Left ventricle myocardium inferior (tissue), 1 donor: ENCODE measurements around the gene KAT7. TPM values are rescaled to one million over a fixed set of nuclear protein-coding genes. Genes with fewer than 3 reads are reported as not detected.

Experiments used
- DNase-seq: peaks from one replicate; pipeline ENCODE4 v3.0.0-alpha.2; 2020
- H3K27ac ChIP-seq: fragments of 200-600 bp; replicated peaks from 2 replicates; pipeline ENCODE4 v1.8.0; 2021
- H3K27me3 ChIP-seq: fragments of 200-600 bp; 2 replicates; pipeline ENCODE4 v1.8.0; 2021; ENCODE audit warnings: low read depth
- H3K36me3 ChIP-seq: fragments of 200-600 bp; 2 replicates; pipeline ENCODE4 v1.8.0; 2021
- H3K4me1 ChIP-seq: fragments of 200-600 bp; 2 replicates; pipeline ENCODE4 v1.8.0; 2021
- H3K4me3 ChIP-seq: fragments of 200-600 bp; 2 replicates; pipeline ENCODE4 v1.8.0; 2021; ENCODE audit warnings: mild to moderate bottlenecking, moderate library complexity
- H3K9me3 ChIP-seq: fragments of 200-600 bp; replicated peaks from 2 replicates; pipeline ENCODE4 v1.8.0; 2021
- CTCF ChIP-seq: fragments of 200-600 bp; IDR thresholded peaks from 2 replicates; pipeline ENCODE4 v1.8.0; 2021; ENCODE audit warnings: antibody characterized with exemption, mild to moderate bottlenecking, borderline replicate concordance
- intact Hi-C: fragments of 100-400 bp; cut with micrococcal nuclease; formaldehyde crosslinking; loops from one replicate; pipeline ENCODE4 v1.11.0; 2022
- total RNA-seq: library from RNA; stranded (reverse); fragmentation: NEBNext Ultra II Directional; extraction: Animal tissue kit (Norgen Biotek cat#: 25700); gene quantifications from one replicate; pipeline ENCODE4 v1.2.1, GENCODE V29; 2021
- donor health status: DM: no; HTN: yes; CAD: no; lungs with severe emphysema.

The KAT7 gene
- total RNA-seq, 1 donor from 2014 or later: 52.6 TPM

- peak overlapping the region; percentile 82 for H3K27ac ChIP-seq
- H3K4me1 ChIP-seq: peaks cover 48% of the 10 kb centered on the region
- H3K36me3 ChIP-seq: peaks cover 8% of the 10 kb centered on the region
- no peak overlapping the region for H3K4me3 ChIP-seq
- DNase-seq: no peak
- TF ChIP-seq CTCF: peak; percentile 29
- H3K27me3 ChIP-seq: no peaks in the 10 kb centered on the region
- H3K9me3 ChIP-seq: no peaks in the 10 kb centered on the region
- intact Hi-C loops: loop anchor here (10.0 kb wide), 1 partner anchor 279 kb away; no protein-coding TSS in a partner anchor
Measured at GRCh38 chr17:49843774-49844350, 55.4 kb downstream of the KAT7 start.

- Histone ChIP-seq H3K4me3 (peak overlapping the region; percentile 33), H3K9me3 (no peaks in the 10 kb centered on the region), H3K4me1 (peaks cover 43% of the 10 kb centered on the region), H3K27ac (peak overlapping the region; percentile 82), H3K27me3 (no peaks in the 10 kb centered on the region), H3K36me3 (peaks cover 8% of the 10 kb centered on the region)
- no peak for TF ChIP-seq CTCF
- intact Hi-C loops: loop anchor here (10.0 kb wide), 1 partner anchor 281 kb away; no protein-coding TSS in a partner anchor
- peak; percentile 67 for DNase-seq
Measured at GRCh38 chr17:49845321-49845720, 56.8 kb downstream of the KAT7 start.

- no peak for TF ChIP-seq CTCF
- H3K4me3 ChIP-seq: no peak overlapping the region
- DNase-seq: no peak
- peaks cover 56% of the 10 kb centered on the region for H3K4me1 ChIP-seq
- intact Hi-C loops: loop anchor here (10.0 kb wide), 1 partner anchor 282 kb away; no protein-coding TSS in a partner anchor
- peaks cover 8% of the 10 kb centered on the region for H3K36me3 ChIP-seq
- no peaks in the 10 kb centered on the region for H3K9me3 ChIP-seq
- H3K27me3 ChIP-seq: no peaks in the 10 kb centered on the region
- peak overlapping the region; percentile 82 for H3K27ac ChIP-seq
Measured at GRCh38 chr17:49846938-49847712, 58.6 kb downstream of the KAT7 start.

- TF ChIP-seq CTCF: no peak
- DNase-seq: no peak
- intact Hi-C loops: loop anchor here (10.0 kb wide), 1 partner anchor 283 kb away; no protein-coding TSS in a partner anchor
Measured at GRCh38 chr17:49848019-49848473, 59.6 kb downstream of the KAT7 start, which contains the start of gene TAC4. TAC4 (minus strand) TSS chr17:49848069; CDS start chr17:49848017, 52 bp downstream.

GRCh38 chr17:49848739-49849138 lies 60.3 kb downstream of the KAT7 start:
- TF ChIP-seq CTCF: no peak
- peaks cover 56% of the 10 kb centered on the region for H3K4me1 ChIP-seq
- no peaks in the 10 kb centered on the region for H3K36me3 ChIP-seq
- H3K9me3 ChIP-seq: no peaks in the 10 kb centered on the region
- intact Hi-C loops: loop anchor here (10.0 kb wide), 1 partner anchor 284 kb away; no protein-coding TSS in a partner anchor
- H3K27ac ChIP-seq: no peak overlapping the region
- no peak overlapping the region for H3K4me3 ChIP-seq
- DNase-seq: no peak
- no peaks in the 10 kb centered on the region for H3K27me3 ChIP-seq

More at GRCh38 chr17:49848019-49848473, 59.6 kb downstream of the KAT7 start, which contains the start of gene TAC4:
- Histone ChIP-seq H3K4me3 (no peak within 1 kb of the TSS), H3K4me1 (peaks cover 56% of the 10 kb centered on the region), H3K27ac (no peak within 1 kb of the TSS), H3K27me3 (no peaks in the 10 kb centered on the region), H3K9me3 (no peaks in the 10 kb centered on the region), H3K36me3 (peaks cover 5% of the 10 kb centered on the region)
